A549 (cell line): ENCODE results near the gene SKIDA1.

Source experiments
- BHLHE40 ChIP-seq: IDR thresholded peaks from 2 replicates; pipeline ENCODE4 v1.6.1; 2012; ENCODE audit warnings: low read depth, low read length, inconsistent platforms
- EP300 ChIP-seq, 2 experiments: fragments of >200 bp; sonication (Bioruptor Twin); formaldehyde crosslinking; IDR thresholded peaks; 2 replicates in 1 of 2; 3 replicates in 1 of 2; pipeline ENCODE4 v1.6.1; 2016 to 2017
- FOSL2 ChIP-seq, 2 experiments: fragments of 450-650 bp in 1 of 2; fragments of >200 bp in 1 of 2; sonication (Bioruptor Twin) in 1 of 2; formaldehyde crosslinking; IDR thresholded peaks; 2 replicates each; pipeline versions ENCODE4 v1.5.0 to v1.6.1; 2016 to 2020; ENCODE audit warnings: mild to moderate bottlenecking in 1 of 2, moderate library complexity in 1 of 2
- MAX ChIP-seq: IDR thresholded peaks from 2 replicates; pipeline ENCODE4 v1.6.1; 2012
- PHF8 ChIP-seq: fragments of 200-600 bp; sonication (generic); IDR thresholded peaks from 2 replicates; pipeline ENCODE4 v1.6.1; 2016; ENCODE audit warnings: low read depth, mild to moderate bottlenecking, antibody characterized with exemption, moderate library complexity, borderline replicate concordance
- POLR2A ChIP-seq: IDR thresholded peaks from 2 replicates; pipeline ENCODE4 v1.6.1; 2012; ENCODE audit warnings: mild to moderate bottlenecking, low read length
- SREBF2 ChIP-seq: fragments of 450-650 bp; IDR thresholded peaks from 2 replicates; pipeline ENCODE4 v1.6.1; 2014; ENCODE audit warnings: mild to moderate bottlenecking, moderate library complexity
- TF ChIP-seq, protein P1 (sequence below): fragments of >200 bp; sonication (Bioruptor Twin); formaldehyde crosslinking; IDR thresholded peaks from 3 replicates; pipeline ENCODE4 v1.5.1; 2016
- TF ChIP-seq, protein P2 (sequence below): fragments of 200-600 bp; sonication (generic); IDR thresholded peaks from 2 replicates; pipeline ENCODE4 v1.6.1; 2016; ENCODE audit warnings: antibody characterized with exemption, mild to moderate bottlenecking, moderate library complexity

DNA sequence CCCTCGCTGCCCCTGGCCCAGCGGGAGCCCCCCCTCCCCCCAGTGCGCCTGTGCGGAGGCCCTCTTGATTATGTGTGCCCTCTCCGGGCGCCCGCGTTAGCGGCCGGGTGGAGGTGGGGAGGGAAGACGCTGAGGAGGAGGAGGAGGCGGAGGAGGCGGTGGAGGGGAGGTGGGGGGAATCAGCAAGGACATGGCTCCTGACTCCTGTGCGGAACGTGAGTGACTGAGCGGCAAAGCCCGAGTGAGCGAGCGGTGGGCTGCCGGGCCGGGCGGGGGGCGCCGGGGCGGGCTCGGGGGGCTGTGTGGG is 8.8 kb upstream of the SKIDA1 start:
- TF ChIP-seq POLR2A (no peak), EP300 (IDR thresholded peaks at IDR 0.05) (no peak), BHLHE40 (no peak), SREBF2 (no peak), MAX (no peak), PHF8 (no peak), FOSL2 (IDR thresholded peaks at IDR 0.05) (no peak), FOSL2 (CRISPR knock-in tag; IDR thresholded peaks at IDR 0.05) (no peak)
- TF ChIP-seq, protein P1, sequence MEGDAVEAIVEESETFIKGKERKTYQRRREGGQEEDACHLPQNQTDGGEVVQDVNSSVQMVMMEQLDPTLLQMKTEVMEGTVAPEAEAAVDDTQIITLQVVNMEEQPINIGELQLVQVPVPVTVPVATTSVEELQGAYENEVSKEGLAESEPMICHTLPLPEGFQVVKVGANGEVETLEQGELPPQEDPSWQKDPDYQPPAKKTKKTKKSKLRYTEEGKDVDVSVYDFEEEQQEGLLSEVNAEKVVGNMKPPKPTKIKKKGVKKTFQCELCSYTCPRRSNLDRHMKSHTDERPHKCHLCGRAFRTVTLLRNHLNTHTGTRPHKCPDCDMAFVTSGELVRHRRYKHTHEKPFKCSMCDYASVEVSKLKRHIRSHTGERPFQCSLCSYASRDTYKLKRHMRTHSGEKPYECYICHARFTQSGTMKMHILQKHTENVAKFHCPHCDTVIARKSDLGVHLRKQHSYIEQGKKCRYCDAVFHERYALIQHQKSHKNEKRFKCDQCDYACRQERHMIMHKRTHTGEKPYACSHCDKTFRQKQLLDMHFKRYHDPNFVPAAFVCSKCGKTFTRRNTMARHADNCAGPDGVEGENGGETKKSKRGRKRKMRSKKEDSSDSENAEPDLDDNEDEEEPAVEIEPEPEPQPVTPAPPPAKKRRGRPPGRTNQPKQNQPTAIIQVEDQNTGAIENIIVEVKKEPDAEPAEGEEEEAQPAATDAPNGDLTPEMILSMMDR, result no peak
- TF ChIP-seq, protein P2, sequence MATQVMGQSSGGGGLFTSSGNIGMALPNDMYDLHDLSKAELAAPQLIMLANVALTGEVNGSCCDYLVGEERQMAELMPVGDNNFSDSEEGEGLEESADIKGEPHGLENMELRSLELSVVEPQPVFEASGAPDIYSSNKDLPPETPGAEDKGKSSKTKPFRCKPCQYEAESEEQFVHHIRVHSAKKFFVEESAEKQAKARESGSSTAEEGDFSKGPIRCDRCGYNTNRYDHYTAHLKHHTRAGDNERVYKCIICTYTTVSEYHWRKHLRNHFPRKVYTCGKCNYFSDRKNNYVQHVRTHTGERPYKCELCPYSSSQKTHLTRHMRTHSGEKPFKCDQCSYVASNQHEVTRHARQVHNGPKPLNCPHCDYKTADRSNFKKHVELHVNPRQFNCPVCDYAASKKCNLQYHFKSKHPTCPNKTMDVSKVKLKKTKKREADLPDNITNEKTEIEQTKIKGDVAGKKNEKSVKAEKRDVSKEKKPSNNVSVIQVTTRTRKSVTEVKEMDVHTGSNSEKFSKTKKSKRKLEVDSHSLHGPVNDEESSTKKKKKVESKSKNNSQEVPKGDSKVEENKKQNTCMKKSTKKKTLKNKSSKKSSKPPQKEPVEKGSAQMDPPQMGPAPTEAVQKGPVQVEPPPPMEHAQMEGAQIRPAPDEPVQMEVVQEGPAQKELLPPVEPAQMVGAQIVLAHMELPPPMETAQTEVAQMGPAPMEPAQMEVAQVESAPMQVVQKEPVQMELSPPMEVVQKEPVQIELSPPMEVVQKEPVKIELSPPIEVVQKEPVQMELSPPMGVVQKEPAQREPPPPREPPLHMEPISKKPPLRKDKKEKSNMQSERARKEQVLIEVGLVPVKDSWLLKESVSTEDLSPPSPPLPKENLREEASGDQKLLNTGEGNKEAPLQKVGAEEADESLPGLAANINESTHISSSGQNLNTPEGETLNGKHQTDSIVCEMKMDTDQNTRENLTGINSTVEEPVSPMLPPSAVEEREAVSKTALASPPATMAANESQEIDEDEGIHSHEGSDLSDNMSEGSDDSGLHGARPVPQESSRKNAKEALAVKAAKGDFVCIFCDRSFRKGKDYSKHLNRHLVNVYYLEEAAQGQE, result no peak
